GM12872 (cell line): ENCODE results near the gene SYTL4.

Experiments used
- TF ChIP-seq, protein P1 (sequence below): IDR thresholded peaks from 3 replicates; pipeline ENCODE4 v1.5.1; 2011; ENCODE audit warnings: low read depth, mild to moderate bottlenecking, low read length, moderate library complexity; ENCODE audit not compliant: insufficient read depth

Gene SYTL4

GRCh38 chrX:100731441-100732281, at the start of gene SYTL4:
Gene SYTL4, minus strand, starts transcription at chrX:100732121. Its CDS starts 30,084 bp downstream, at chrX:100702037.
- TF ChIP-seq, protein P1, sequence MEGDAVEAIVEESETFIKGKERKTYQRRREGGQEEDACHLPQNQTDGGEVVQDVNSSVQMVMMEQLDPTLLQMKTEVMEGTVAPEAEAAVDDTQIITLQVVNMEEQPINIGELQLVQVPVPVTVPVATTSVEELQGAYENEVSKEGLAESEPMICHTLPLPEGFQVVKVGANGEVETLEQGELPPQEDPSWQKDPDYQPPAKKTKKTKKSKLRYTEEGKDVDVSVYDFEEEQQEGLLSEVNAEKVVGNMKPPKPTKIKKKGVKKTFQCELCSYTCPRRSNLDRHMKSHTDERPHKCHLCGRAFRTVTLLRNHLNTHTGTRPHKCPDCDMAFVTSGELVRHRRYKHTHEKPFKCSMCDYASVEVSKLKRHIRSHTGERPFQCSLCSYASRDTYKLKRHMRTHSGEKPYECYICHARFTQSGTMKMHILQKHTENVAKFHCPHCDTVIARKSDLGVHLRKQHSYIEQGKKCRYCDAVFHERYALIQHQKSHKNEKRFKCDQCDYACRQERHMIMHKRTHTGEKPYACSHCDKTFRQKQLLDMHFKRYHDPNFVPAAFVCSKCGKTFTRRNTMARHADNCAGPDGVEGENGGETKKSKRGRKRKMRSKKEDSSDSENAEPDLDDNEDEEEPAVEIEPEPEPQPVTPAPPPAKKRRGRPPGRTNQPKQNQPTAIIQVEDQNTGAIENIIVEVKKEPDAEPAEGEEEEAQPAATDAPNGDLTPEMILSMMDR: no peak

DNA sequence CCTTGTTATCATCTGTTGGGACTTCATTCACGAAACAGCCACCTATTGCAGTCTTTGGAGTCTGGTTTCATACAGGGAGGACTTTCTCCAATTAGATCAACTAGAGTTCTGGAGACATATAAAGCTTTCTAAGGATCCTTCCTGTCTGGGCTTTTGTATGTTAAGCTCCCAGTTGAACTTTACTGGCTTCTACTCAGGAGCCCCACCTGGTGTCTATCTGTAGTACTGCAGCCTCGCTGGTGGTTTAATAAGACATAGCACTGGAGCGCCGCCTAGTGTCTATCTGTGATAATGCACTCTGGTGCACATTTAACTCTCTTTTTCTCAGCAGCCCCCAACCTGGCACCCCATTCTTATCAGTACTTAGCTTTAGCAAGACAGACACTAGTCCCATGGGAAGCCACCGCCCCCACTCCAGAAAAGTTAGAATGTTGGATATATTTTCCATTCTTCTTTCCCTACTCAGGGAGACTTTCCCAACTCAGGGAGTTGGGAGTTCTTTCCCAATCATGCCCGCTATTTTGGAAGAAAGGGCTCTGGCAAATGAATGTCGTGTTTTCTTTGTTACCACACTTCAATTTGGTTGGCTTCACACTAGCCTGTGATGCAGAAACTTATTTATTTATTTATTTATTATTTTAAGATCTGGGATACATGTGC, 36.9 kb upstream of the SYTL4 start:
- TF ChIP-seq, protein P1: peak; percentile 94

- TF ChIP-seq, protein P1: no peak
Measured at GRCh38 chrX:100750883-100751282, 19.0 kb upstream of the SYTL4 start.

DNA sequence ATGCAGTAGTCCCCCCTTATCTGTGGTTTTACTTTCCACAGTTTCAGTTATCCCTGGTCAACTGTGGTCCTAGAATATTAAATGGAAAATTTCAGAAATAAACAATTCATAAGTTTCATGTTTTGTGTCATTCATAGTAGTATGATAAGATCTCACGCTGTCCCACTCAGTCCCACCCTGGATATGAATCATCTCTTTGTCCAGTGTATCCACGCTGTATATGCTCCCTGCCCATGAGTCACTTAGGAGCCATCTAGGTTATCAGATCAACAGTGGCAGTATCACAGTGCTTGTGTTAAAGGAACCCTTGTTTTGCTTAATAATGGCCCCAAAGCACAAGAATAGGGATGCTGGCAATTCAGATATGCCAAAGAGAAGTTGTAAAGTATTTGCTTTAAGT, 16.2 kb upstream of the SYTL4 start:
- TF ChIP-seq, protein P1: no peak

GRCh38 chrX:100747703-100748102, 15.8 kb upstream of the SYTL4 start:
- TF ChIP-seq, protein P1: no peak

DNA sequence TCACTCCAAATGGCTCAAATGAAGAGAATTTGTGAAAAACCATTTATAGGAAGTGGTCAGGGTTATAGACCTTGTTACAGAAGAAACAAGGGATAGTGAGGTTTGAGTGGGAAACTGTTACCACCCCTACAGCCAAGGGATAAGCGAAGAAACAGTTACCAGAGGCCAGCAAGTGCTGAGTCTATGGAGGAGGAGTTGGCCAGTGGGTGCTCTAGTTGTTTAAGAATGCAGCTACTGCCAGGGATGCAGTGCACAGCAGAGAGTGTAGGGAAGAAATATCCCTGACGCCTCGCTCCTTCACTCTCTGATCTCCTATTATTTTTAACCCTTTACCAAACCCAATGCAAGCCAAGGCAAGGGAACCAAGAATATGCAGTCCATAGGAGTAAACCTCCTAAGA, 15.2 kb upstream of the SYTL4 start:
- TF ChIP-seq, protein P1: no peak

- TF ChIP-seq, protein P1: no peak
Measured at GRCh38 chrX:100745806-100746537, 14.1 kb upstream of the SYTL4 start.
